Measurements from ENCODE around the gene KDM6B. TPM values are rescaled to one million over a fixed set of nuclear protein-coding genes. Genes with fewer than 3 reads are reported as not detected.

Gene KDM6B
- total RNA-seq, 2 donors from 2014 or later, result 53.3 to 60.3 TPM

DNA sequence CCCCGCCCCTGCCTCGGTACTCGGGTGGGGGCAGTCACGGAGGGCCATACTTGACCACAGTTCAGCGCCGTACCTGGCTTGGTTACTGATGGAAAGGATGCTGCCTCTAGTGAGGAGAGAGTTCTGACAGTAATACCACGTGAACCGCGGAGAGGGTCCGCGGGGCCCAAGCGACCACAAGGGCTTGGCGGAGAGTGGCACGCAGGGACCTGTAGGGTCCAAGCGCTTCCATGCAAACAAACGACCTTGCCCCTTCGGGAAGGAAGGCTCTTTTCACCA lies 9.2 kb downstream of the KDM6B start:
- Histone ChIP-seq H3K9me3 (ENCODE audit: control insufficient read depth, low read length) (no peaks in the 10 kb centered on the region), H3K9ac (ENCODE audit: extremely low read depth, low read length, poor library complexity, severe bottlenecking) (peak overlapping the region; percentile 71), H3K27me3 (ENCODE audit: control insufficient read depth, insufficient read depth, low read length, poor library complexity, severe bottlenecking) (no peaks in the 10 kb centered on the region), H3K4me3 (ENCODE audit: low read length) (peak overlapping the region; percentile 93), H3K27ac (ENCODE audit: low read depth, low read length) (peak overlapping the region; percentile 92), H3K36me3 (ENCODE audit: control insufficient read depth, insufficient read depth, low read length) (peaks cover 21% of the 10 kb centered on the region), H3K4me1 (ENCODE audit: control insufficient read depth, insufficient read depth, low read length) (peaks cover 11% of the 10 kb centered on the region)
- DNase-seq, result peak; percentile 89
- Mint-ChIP-seq H3K27me3 (ENCODE audit: insufficient read depth) (peaks cover 2% of the 10 kb centered on the region), H3K4me1 (peaks cover 31% of the 10 kb centered on the region), H3K36me3 (ENCODE audit: low read depth) (peaks cover 27% of the 10 kb centered on the region), H3K4me3 (peak overlapping the region; percentile 82), H3K9me3 (no peaks in the 10 kb centered on the region), H3K27ac (peak overlapping the region; percentile 97)
- 0% methylated on average over 7 to 17 of the region's 17 CpGs for WGBS, 2 experiments (ENCODE audit: insufficient coverage in 1 of 2, insufficient read length in 1 of 2)
- TF ChIP-seq, protein P1, sequence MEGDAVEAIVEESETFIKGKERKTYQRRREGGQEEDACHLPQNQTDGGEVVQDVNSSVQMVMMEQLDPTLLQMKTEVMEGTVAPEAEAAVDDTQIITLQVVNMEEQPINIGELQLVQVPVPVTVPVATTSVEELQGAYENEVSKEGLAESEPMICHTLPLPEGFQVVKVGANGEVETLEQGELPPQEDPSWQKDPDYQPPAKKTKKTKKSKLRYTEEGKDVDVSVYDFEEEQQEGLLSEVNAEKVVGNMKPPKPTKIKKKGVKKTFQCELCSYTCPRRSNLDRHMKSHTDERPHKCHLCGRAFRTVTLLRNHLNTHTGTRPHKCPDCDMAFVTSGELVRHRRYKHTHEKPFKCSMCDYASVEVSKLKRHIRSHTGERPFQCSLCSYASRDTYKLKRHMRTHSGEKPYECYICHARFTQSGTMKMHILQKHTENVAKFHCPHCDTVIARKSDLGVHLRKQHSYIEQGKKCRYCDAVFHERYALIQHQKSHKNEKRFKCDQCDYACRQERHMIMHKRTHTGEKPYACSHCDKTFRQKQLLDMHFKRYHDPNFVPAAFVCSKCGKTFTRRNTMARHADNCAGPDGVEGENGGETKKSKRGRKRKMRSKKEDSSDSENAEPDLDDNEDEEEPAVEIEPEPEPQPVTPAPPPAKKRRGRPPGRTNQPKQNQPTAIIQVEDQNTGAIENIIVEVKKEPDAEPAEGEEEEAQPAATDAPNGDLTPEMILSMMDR (conservative IDR thresholded peaks at IDR 0.05), result no peak

DNA sequence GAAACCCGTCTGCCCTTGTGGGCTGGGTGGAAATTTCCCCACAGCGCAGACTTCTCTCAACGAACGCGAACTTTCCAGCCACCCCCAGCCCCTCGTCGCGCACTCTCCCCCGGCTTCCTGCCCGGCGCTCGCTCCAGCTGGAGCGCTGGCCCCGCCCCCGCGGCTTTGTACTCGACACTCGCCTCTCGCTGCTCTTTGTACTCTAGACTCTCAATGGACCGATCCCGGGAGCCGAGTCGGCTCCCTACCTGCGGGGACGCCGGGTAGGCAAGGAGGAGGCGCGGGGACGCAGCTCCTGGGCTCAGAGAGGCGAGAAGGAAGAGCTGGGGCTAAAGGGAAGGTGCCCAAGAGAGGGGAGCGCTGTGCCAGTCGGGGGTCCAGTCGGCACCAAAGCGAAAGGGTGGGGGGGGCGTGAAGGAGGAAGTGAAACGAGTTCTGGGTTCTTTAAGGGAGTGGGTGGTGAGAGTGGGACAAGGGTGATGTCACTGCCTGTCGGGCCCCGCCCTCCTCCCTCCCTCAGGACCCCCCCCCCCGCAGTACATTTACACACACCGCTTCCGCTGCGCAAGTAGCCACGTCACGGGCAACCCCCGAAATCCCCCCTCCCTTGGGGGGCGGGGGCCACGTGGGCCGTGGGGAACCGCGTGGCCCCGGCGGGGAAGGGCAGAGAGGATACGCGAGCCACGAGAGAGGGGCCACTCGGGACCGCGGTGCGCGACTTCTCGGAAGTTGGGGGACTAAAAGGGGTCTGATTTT lies 9.7 kb downstream of the KDM6B start:
- Mint-ChIP-seq H3K36me3 (ENCODE audit: low read depth) (peaks cover 28% of the 10 kb centered on the region), H3K27me3 (ENCODE audit: insufficient read depth) (peaks cover 2% of the 10 kb centered on the region), H3K4me1 (peaks cover 28% of the 10 kb centered on the region), H3K4me3 (peak overlapping the region; percentile 82), H3K9me3 (no peaks in the 10 kb centered on the region), H3K27ac (peak overlapping the region; percentile 97)
- WGBS, 2 experiments (ENCODE audit: insufficient coverage in 1 of 2, insufficient read length in 1 of 2), result 0% methylated on average over 31 to 56 of the region's 61 CpGs
- Histone ChIP-seq H3K9me3 (ENCODE audit: control insufficient read depth, low read length) (no peaks in the 10 kb centered on the region), H3K4me1 (ENCODE audit: control insufficient read depth, insufficient read depth, low read length) (peaks cover 9% of the 10 kb centered on the region), H3K4me3 (ENCODE audit: low read length) (peak overlapping the region; percentile 93), H3K27ac (ENCODE audit: low read depth, low read length) (peak overlapping the region; percentile 94), H3K27me3 (ENCODE audit: control insufficient read depth, insufficient read depth, low read length, poor library complexity, severe bottlenecking) (no peaks in the 10 kb centered on the region), H3K9ac (ENCODE audit: extremely low read depth, low read length, poor library complexity, severe bottlenecking) (peak overlapping the region; percentile 71), H3K36me3 (ENCODE audit: control insufficient read depth, insufficient read depth, low read length) (peaks cover 21% of the 10 kb centered on the region)
- DNase-seq, result peak; percentile 96
- TF ChIP-seq, protein P1 (conservative IDR thresholded peaks at IDR 0.05), result no peak

DNA sequence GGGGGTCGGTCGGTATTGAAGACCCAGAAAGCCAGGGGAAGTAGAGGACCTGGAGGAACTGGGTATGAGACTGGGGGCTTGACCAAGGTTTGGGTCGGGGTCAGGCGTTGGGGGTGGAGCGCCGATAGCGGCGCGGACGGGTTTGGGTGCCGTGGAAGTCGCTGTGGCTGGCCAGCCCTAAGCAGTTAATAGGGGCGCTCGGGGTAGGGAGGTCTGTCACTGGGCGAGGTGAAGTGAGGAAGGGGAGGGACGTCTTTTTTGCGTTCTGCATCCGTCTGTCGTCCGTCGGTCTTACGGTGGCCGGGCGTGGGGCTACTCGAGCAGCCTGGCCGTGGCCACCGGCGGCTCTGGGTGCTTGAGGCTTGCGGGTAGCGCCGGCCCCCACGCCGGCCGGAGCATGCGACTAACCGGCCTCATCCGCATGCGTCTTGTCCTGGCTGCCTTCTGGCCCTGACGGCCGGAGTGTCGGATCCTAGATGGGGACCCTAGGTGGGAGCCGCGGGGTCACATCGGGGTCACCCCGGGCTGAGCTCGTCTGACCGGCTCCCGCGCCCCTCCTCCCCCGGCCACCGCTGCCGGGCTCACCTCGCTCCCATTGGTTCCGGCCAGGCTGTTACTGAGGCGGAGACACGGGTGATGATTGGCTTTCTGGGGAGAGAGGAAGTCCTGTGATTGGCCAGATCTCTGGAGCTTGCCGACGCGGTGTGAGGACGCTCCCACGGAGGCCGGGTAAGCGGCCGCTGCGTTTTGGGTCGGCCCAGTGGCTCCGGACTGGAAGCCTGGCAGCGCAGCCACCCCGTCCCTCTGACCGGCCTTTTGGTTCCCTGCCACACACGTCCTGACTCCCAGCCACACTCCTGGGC lies 10.5 kb downstream of the KDM6B start:
- no peaks in the 10 kb centered on the region for H3K27me3 ChIP-seq (ENCODE audit: control insufficient read depth, insufficient read depth, low read length, poor library complexity, severe bottlenecking)
- H3K4me1 ChIP-seq (ENCODE audit: control insufficient read depth, insufficient read depth, low read length), result peaks cover 6% of the 10 kb centered on the region
- H3K9ac ChIP-seq (ENCODE audit: extremely low read depth, low read length, poor library complexity, severe bottlenecking), result peak overlapping the region; percentile 71
- Mint-ChIP-seq H3K4me3 (peak overlapping the region; percentile 82), H3K9me3 (no peaks in the 10 kb centered on the region), H3K36me3 (ENCODE audit: low read depth) (peaks cover 30% of the 10 kb centered on the region), H3K27ac (peak overlapping the region; percentile 92), H3K27me3 (ENCODE audit: insufficient read depth) (peaks cover 2% of the 10 kb centered on the region), H3K4me1 (peaks cover 20% of the 10 kb centered on the region)
- peak; percentile 99 for DNase-seq
- H3K27ac ChIP-seq (ENCODE audit: low read depth, low read length), result peak overlapping the region; percentile 94
- 1% methylated on average over 36 to 71 of the region's 71 CpGs for WGBS, 2 experiments (ENCODE audit: insufficient coverage in 1 of 2, insufficient read length in 1 of 2)
- H3K9me3 ChIP-seq (ENCODE audit: control insufficient read depth, low read length), result no peaks in the 10 kb centered on the region
- peaks cover 27% of the 10 kb centered on the region for H3K36me3 ChIP-seq (ENCODE audit: control insufficient read depth, insufficient read depth, low read length)
- TF ChIP-seq, protein P1 (conservative IDR thresholded peaks at IDR 0.05), result no peak
- H3K4me3 ChIP-seq (ENCODE audit: low read length), result peak overlapping the region; percentile 93

Data from endodermal cell (in vitro differentiated cells).